ENCODE data around the gene TICAM2. TPM values are rescaled to one million over a fixed set of nuclear protein-coding genes. Genes with fewer than 3 reads are reported as not detected.

TICAM2 gene
- total RNA-seq, 1 donor from 2014 or later: 0.17 TPM

DNA sequence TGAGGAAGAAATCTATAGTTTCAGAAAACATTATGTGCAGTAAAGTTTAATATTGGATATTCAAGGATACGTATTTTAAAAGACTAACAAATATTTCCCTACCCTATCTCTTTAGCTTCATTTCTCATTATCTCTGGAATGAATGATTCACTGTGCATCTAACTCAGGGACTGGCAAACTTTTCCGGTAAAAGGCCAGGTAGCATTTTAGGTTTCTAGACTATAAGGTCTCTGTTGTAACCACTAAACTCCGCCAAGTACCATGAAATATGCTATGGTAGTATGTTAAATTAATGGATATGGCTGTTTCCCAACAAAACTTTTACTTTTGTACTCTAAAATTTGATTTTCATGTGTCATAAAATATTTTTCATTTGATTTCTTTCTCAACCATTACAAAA lies 70.9 kb downstream of the TICAM2 start:
- no peak for DNase-seq

DNA sequence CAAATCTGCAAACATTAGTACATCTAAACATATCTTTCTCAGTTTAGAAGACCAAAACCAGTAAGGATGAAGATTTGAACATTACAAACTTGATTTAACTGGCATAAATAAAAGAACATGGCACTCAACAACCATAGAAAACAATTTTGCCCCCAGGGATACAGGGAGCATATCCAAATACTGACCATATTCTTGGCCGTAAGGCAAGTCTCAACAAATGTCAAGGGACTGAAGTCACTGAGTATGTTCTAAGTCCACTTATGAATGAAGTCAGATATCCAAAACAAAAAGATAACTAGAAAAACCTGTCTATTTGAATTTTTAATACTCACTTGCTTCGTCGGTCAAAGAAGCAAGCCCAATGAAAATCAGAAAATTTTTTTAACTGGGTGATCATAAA lies 71.9 kb downstream of the TICAM2 start:
- no peak for DNase-seq

Other genes starting within 250 kb of the TICAM2 start
- gene FEM1C, start 57.7 kb downstream of the TICAM2 start, total RNA-seq: 15.0 and 19.3 TPM in 2 replicates
- gene TMED7, start 23.6 kb upstream of the TICAM2 start, total RNA-seq: 106 and 173 TPM in 2 replicates
- 1.2 and 3.3 TPM in 2 replicates for gene CDO1, start 214.2 kb upstream of the TICAM2 start, total RNA-seq
- gene ATG12, start 239.1 kb upstream of the TICAM2 start, total RNA-seq: 49.9 and 55.3 TPM in 2 replicates
- 63.6 and 78.6 TPM in 2 replicates for gene AP3S1, start 239.5 kb upstream of the TICAM2 start, total RNA-seq

All from dermis blood vessel endothelial cell (primary cell).